ENCODE measurements around the gene DSCAM. TPM values are rescaled to one million over a fixed set of nuclear protein-coding genes. Genes with fewer than 3 reads are reported as not detected.

The DSCAM gene
- total RNA-seq, 1 donor from 2014 or later: 2.7 TPM

GRCh38 chr21:40176724-40177123 lies 670.2 kb downstream of the DSCAM start:
- no peak overlapping the region for H3K4me3 Mint-ChIP-seq (ENCODE audit: low read depth)
- H3K36me3 Mint-ChIP-seq (ENCODE audit: insufficient read depth): peaks cover 2% of the 10 kb centered on the region
- H3K9me3 Mint-ChIP-seq (ENCODE audit: low read depth): peaks cover 2% of the 10 kb centered on the region
- no peak overlapping the region for H3K27ac Mint-ChIP-seq
- no peak for DNase-seq (ENCODE audit: low spot score, unreplicated experiment)
- TF ChIP-seq, protein P1, sequence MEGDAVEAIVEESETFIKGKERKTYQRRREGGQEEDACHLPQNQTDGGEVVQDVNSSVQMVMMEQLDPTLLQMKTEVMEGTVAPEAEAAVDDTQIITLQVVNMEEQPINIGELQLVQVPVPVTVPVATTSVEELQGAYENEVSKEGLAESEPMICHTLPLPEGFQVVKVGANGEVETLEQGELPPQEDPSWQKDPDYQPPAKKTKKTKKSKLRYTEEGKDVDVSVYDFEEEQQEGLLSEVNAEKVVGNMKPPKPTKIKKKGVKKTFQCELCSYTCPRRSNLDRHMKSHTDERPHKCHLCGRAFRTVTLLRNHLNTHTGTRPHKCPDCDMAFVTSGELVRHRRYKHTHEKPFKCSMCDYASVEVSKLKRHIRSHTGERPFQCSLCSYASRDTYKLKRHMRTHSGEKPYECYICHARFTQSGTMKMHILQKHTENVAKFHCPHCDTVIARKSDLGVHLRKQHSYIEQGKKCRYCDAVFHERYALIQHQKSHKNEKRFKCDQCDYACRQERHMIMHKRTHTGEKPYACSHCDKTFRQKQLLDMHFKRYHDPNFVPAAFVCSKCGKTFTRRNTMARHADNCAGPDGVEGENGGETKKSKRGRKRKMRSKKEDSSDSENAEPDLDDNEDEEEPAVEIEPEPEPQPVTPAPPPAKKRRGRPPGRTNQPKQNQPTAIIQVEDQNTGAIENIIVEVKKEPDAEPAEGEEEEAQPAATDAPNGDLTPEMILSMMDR (IDR thresholded peaks at IDR 0.05; ENCODE audit: unreplicated experiment): no peak
- H3K27me3 Mint-ChIP-seq: no peaks in the 10 kb centered on the region
- no peaks in the 10 kb centered on the region for H3K4me1 Mint-ChIP-seq (ENCODE audit: low read depth)

- no peaks in the 10 kb centered on the region for H3K36me3 Mint-ChIP-seq (ENCODE audit: insufficient read depth)
- H3K27ac Mint-ChIP-seq: no peak overlapping the region
- no peaks in the 10 kb centered on the region for H3K27me3 Mint-ChIP-seq
- no peak for DNase-seq (ENCODE audit: low spot score, unreplicated experiment)
- no peaks in the 10 kb centered on the region for H3K9me3 Mint-ChIP-seq (ENCODE audit: low read depth)
- TF ChIP-seq, protein P1 (IDR thresholded peaks at IDR 0.05; ENCODE audit: unreplicated experiment): no peak
- H3K4me3 Mint-ChIP-seq (ENCODE audit: low read depth): no peak overlapping the region
- H3K4me1 Mint-ChIP-seq (ENCODE audit: low read depth): no peaks in the 10 kb centered on the region
These were observed 673.1 kb downstream of the DSCAM start for GRCh38 chr21:40173816-40174215.

DNA sequence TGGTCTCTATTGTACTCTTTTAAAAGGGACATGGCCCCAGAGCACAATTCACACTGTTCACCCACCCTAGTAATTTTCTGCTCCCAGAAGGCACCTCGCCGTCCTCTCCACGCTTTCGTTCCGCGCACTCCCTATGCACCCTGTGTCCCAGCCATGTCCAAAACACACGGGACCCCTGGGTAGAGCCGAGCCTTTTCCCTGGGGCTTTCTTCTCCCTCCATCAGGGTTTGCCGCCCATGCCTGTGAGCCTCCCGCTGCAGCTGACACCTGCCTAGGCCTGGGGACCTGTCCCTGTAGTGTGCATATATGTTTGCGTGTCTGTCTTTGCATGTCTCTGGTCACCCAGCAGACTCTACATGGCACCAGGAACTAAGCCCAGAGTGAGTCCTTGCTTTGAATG lies 677.0 kb downstream of the DSCAM start:
- Mint-ChIP-seq H3K4me1 (ENCODE audit: low read depth) (no peaks in the 10 kb centered on the region), H3K4me3 (ENCODE audit: low read depth) (no peak overlapping the region), H3K36me3 (ENCODE audit: insufficient read depth) (peaks cover 1% of the 10 kb centered on the region), H3K27me3 (no peaks in the 10 kb centered on the region), H3K9me3 (ENCODE audit: low read depth) (no peaks in the 10 kb centered on the region), H3K27ac (no peak overlapping the region)
- TF ChIP-seq, protein P1 (IDR thresholded peaks at IDR 0.05; ENCODE audit: unreplicated experiment): no peak
- DNase-seq (ENCODE audit: low spot score, unreplicated experiment): no peak

DNA sequence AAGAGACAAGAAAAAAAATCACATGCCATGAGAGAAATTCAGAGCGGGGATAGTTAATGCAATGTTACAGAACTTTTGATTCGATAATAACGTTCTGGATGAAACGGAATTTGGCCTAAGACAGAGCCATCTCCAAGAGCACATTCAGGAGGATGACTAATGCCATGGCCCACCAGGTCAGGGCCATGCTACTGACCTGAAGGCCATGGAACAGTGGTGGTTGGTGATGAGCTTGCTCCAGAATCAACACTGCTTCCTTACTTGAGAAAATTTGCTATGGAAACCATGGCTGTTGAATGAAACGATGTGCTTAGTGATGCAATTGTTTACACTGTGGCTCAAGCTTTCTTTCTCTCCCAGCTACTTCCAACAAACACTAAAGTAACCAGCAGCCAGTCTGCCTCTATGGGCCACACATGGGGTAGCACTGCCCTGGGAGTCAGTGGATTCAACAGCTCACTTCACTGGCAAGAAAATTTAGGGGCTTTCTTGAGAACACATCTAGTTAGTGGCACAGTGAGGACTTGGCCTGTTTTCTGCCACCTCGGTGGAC lies 680.6 kb downstream of the DSCAM start:
- no peak for DNase-seq (ENCODE audit: low spot score, unreplicated experiment)
- H3K4me1 Mint-ChIP-seq (ENCODE audit: low read depth): no peaks in the 10 kb centered on the region
- no peak overlapping the region for H3K27ac Mint-ChIP-seq
- H3K36me3 Mint-ChIP-seq (ENCODE audit: insufficient read depth): peaks cover 1% of the 10 kb centered on the region
- H3K9me3 Mint-ChIP-seq (ENCODE audit: low read depth): no peaks in the 10 kb centered on the region
- H3K4me3 Mint-ChIP-seq (ENCODE audit: low read depth): no peak overlapping the region
- no peaks in the 10 kb centered on the region for H3K27me3 Mint-ChIP-seq
- TF ChIP-seq, protein P1 (IDR thresholded peaks at IDR 0.05; ENCODE audit: unreplicated experiment): no peak

- no peaks in the 10 kb centered on the region for H3K9me3 Mint-ChIP-seq (ENCODE audit: low read depth)
- DNase-seq (ENCODE audit: low spot score, unreplicated experiment): no peak
- no peaks in the 10 kb centered on the region for H3K27me3 Mint-ChIP-seq
- TF ChIP-seq, protein P1 (IDR thresholded peaks at IDR 0.05; ENCODE audit: unreplicated experiment): no peak
- no peak overlapping the region for H3K27ac Mint-ChIP-seq
- peaks cover 1% of the 10 kb centered on the region for H3K36me3 Mint-ChIP-seq (ENCODE audit: insufficient read depth)
- no peaks in the 10 kb centered on the region for H3K4me1 Mint-ChIP-seq (ENCODE audit: low read depth)
- H3K4me3 Mint-ChIP-seq (ENCODE audit: low read depth): no peak overlapping the region
These were observed 681.2 kb downstream of the DSCAM start for GRCh38 chr21:40165773-40166070.
